Muscle of leg (tissue), 16 donors: ENCODE data around the gene TMEM255A. TPM values are rescaled to one million over a fixed set of nuclear protein-coding genes. Genes with fewer than 3 reads are reported as not detected.
A peak's percentile ranks its signal among the peaks of the same experiment; 100 is the strongest.
"Not testable (repeated sequence)": the region's sequence is repeated elsewhere in the genome, so short reads cannot be mapped to it uniquely, and the experiment has no call there.

Experiments used
- DNase-seq: peaks from one replicate; pipeline ENCODE4 v3.0.0; 2013
- H3K27ac ChIP-seq: one replicate; pipeline ENCODE4 v1.5.1; 2013; ENCODE audit warnings: mild to moderate bottlenecking, low read length, control low read depth
- H3K27me3 ChIP-seq: one replicate; pipeline ENCODE4 v1.6.1; 2013; ENCODE audit warnings: low read length; ENCODE audit not compliant: control insufficient read depth, insufficient read depth
- H3K36me3 ChIP-seq: one replicate; pipeline ENCODE4 v1.6.1; 2013; ENCODE audit warnings: low read length; ENCODE audit not compliant: control insufficient read depth, insufficient read depth
- H3K4me1 ChIP-seq: one replicate; pipeline ENCODE4 v1.6.1; 2013; ENCODE audit warnings: low read length; ENCODE audit not compliant: control insufficient read depth, insufficient read depth
- H3K4me3 ChIP-seq: one replicate; pipeline ENCODE4 v1.5.1; 2013; ENCODE audit warnings: low read length, control low read depth
- H3K9me3 ChIP-seq: replicated peaks from 2 replicates; pipeline ENCODE4 v1.6.1; 2013; ENCODE audit warnings: low read depth, low read length; ENCODE audit not compliant: control insufficient read depth
- WGBS: methylation state at CpG from one replicate; pipeline ENCODE4 v1.1.5; 2013; ENCODE audit warnings: missing lambda C conversion rate; ENCODE audit not compliant: insufficient coverage; 5-methylcytosine and 5-hydroxymethylcytosine counted together
- long read RNA-seq, 11 donors: transcript quantifications; one replicate each; lab custom pipeline, GENCODE V29; 2026
- polyA plus RNA-seq, 8 donors: library from polyadenylated mRNA; unstranded; fragments of 120-200 nt; gene quantifications; one replicate each; pipeline versions ENCODE4 v1.2.1 to v1.2.3, GENCODE V29; 2013; ENCODE audit warnings: inconsistent platforms in 1 of 8, low replicate concordance in 1 of 8; ENCODE audit not compliant: insufficient read length in 8 of 8, insufficient read depth in 1 of 8
- total RNA-seq: library from RNA; stranded (reverse); fragments of 120-200 nt; gene quantifications from one replicate; pipeline ENCODE4 v1.2.4, GENCODE V29; 2013

The TMEM255A gene
- total RNA-seq (3.3 TPM), polyA plus RNA-seq (10 to 100 TPM in 6 of 8 donors, 1 to 10 TPM in 2; 7.8 to 15.5 (median 11.6) TPM)
- long read RNA-seq, donor 1, partial matches to known transcripts: 0 of 2 reads
- long read RNA-seq, donor 1, other reads (novel, unspliced or antisense): 0 of 2 reads
- long read RNA-seq, donor 2: 0 reads
- long read RNA-seq, donor 3, partial matches to known transcripts: 0 of 1 reads
- long read RNA-seq, donor 3, other reads (novel, unspliced or antisense): 0 of 1 reads
- long read RNA-seq, donor 4, partial matches to known transcripts: 0 of 3 reads
- long read RNA-seq, donor 4, other reads (novel, unspliced or antisense): 0 of 3 reads
- long read RNA-seq, donor 5, transcript TMEM255A-203 (9 exons, 3,425 nt): major isoform, 6 of 7 reads
- long read RNA-seq, donor 5, partial matches to known transcripts: 0 of 7 reads
- long read RNA-seq, donor 5, other reads (novel, unspliced or antisense): 0 of 7 reads
- long read RNA-seq, donor 6, partial matches to known transcripts: 0 of 2 reads
- long read RNA-seq, donor 6, other reads (novel, unspliced or antisense): 0 of 2 reads
- long read RNA-seq, donor 7, partial matches to known transcripts: 0 of 2 reads
- long read RNA-seq, donor 7, other reads (novel, unspliced or antisense): 0 of 2 reads
- long read RNA-seq, donor 8, partial matches to known transcripts: 0 of 4 reads
- long read RNA-seq, donor 8, other reads (novel, unspliced or antisense): 0 of 4 reads
- long read RNA-seq, donor 9, partial matches to known transcripts: 7 of 10 reads
- long read RNA-seq, donor 9, other reads (novel, unspliced or antisense): 0 of 10 reads
- long read RNA-seq, donor 10, partial matches to known transcripts: 0 of 2 reads
- long read RNA-seq, donor 10, other reads (novel, unspliced or antisense): 0 of 2 reads
- long read RNA-seq, donor 11: 0 reads

DNA sequence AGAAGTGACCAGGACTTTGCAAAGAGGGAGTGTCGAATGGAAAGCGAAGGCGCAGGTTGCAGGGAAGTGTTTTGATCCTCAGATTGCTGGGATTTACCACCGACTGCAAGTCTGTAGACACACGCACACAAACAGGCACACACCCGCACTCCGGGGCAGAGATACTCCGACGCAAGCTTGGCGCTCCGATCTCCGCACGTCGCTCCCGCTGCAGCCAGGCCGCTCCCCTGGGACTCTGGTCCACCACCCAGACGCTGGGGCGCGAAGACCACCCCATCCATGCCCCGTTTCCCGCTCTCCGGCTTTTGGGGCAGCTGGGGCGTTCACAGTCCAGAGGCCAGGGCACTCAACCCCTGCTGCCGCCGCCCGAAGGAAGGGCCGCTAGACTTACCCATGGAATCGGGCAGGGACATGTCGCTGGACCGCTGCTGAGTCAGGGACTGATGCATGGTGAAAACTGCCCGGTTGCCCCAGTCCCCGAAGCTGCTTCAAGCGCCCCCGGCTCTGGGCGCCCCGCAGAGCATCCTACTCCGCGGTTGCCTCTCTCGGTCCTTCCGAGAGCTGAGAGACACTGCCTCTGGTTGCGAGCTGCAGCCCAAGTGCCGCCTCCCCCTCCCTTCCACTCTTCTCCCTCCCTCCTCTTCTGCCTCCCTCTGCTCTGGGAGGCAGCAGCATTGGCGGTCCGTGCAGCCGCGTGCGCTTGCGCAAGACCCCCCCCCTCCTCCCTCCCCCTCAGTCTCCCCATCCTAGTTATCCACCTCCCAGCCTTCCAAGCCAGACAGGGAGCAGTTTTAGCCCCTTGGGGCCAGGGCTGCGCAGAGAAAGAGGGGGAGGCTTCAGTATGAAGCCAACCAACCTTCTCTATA is at the start of gene TMEM255A:
TMEM255A (minus strand) TSS at position 601 of the 866 bp plus-strand sequence; CDS start at position 449, 152 bp downstream.
- 36% methylated on average over 43 of the region's 49 CpGs for WGBS
- peak; percentile 26 for DNase-seq
- Histone ChIP-seq H3K27ac (no peak within 1 kb of the TSS), H3K36me3 (no peaks in the 10 kb centered on the region), H3K9me3 (no peaks in the 10 kb centered on the region), H3K4me3 (peak within 1 kb of the TSS; percentile 40), H3K4me1 (peaks cover 16% of the 10 kb centered on the region), H3K27me3 (peaks cover 49% of the 10 kb centered on the region)

DNA sequence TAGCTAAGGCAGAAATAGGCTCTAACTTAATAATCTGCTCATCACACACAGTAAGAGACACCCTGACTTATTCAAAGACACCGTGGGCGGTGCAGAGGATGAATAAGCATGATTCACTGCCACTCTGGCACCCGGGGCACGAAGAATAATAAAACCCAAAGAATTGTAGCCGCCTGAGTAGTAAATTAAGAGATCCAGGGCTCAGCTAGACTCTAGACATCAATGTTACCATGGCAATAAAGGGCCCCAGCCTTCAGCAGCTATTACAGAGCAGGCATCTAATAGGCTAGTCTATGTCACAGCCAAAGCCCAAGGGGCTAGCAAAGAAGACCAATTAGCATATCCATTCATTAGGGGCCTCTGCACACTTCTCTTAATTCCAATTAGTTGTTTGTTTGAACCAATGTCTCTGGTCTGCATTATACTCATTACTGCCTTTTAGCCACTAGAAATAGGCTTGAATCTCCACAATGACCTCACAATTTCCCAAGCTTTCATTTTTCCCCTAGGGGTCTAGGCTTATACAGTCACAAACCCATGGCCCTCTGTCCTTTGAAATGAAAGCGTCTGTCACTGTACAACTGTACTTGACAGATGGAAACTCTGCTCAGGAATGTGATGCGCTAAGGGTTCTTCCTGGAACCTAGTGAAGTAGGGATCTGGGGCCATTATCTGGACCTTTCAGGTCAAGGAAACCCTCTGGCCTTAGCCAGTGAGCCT is 47.6 kb upstream of the TMEM255A start:
- Histone ChIP-seq H3K27ac (no peak overlapping the region), H3K36me3 (no peaks in the 10 kb centered on the region), H3K4me3 (no peak overlapping the region), H3K9me3 (no peaks in the 10 kb centered on the region), H3K27me3 (peaks cover 6% of the 10 kb centered on the region), H3K4me1 (peaks cover 17% of the 10 kb centered on the region)
- 66% methylated on average over 6 of the region's 7 CpGs for WGBS
- DNase-seq: no peak

DNA sequence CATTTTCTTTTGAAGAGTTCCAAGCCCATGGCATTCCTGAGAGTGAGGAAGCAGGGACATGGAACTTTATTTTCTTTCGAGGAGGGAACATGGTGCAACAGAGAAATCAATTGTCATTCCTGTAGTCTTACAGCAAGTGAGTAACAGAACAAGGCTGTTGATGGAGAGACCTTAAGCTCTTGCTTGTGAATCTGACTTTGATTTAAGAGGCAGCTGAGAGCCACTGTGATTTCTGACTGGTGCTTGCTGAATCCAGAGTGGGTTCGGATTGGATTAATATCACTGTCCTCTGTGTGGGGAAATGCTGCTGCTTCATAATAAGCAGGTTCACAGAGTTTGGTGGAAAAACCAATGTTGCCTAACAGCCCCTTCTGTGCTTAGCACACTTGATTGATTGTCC is 45.9 kb upstream of the TMEM255A start:
- no peak for DNase-seq
- Histone ChIP-seq H3K4me3 (no peak overlapping the region), H3K4me1 (peaks cover 20% of the 10 kb centered on the region), H3K9me3 (no peaks in the 10 kb centered on the region), H3K27ac (peak overlapping the region; percentile 71), H3K27me3 (peaks cover 6% of the 10 kb centered on the region), H3K36me3 (no peaks in the 10 kb centered on the region)
- WGBS: 80% methylated on average over 1 of the region's 2 CpGs

DNA sequence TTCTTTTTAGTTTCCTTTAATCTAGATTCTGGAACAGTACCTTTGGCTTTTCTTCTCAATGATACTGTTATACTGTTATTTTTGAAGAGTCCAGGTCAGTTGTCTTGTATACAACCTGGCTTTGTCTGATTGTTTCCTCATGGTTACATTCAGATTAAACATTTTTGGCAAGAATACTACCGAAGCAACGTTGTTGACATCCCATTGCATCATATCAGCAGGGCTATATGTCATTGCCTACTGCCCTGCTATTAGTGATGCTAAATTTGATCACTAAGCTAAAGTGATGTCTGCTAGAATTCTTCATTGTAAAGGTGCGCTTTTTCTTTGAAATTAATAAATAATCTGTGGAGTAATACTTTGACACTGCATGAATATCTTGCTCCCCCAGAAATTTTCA is 44.8 kb upstream of the TMEM255A start:
- Histone ChIP-seq H3K4me1 (peaks cover 20% of the 10 kb centered on the region), H3K36me3 (no peaks in the 10 kb centered on the region), H3K27ac (no peak overlapping the region), H3K9me3 (no peaks in the 10 kb centered on the region), H3K27me3 (peaks cover 6% of the 10 kb centered on the region), H3K4me3 (no peak overlapping the region)
- WGBS: no CpG with 5 or more reads among the region's 3 CpGs
- no peak for DNase-seq

DNA sequence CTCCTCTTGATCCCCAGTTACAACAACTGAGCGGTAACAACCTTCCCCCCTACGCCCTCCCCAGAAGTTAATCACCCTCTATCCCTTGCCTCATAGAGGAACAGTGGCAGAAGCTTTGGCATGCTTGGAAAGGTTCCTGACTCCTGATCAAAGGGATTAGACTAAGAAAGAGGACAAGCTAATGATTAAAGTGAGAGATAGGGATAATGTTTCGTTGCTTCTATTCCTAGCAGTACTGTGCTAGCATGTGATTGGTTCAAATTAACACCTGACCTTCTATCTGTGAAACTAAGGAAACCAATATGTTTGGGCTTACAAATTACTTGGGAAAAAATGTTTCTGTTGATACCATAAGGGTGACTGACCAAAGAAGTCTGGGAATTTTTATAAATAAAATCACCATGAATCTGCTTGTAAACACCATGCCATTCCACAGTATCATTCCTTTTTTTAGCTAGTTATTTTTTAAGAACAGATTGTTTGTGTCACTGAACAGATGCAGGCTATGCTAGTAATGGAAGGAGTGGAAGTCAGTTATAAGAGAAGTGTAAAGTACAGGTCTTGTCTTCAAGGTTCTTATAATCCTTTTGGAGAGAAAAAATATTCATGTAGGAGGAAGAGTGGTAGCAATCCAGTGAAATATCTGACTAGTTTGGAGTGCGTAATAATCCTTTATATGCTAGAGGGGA is 39.3 kb upstream of the TMEM255A start:
- peak; percentile 38 for DNase-seq
- H3K4me3 ChIP-seq: no peak overlapping the region
- no peaks in the 10 kb centered on the region for H3K9me3 ChIP-seq
- H3K27me3 ChIP-seq: no peaks in the 10 kb centered on the region
- H3K4me1 ChIP-seq: peaks cover 4% of the 10 kb centered on the region
- H3K27ac ChIP-seq: peak overlapping the region; percentile 39
- no CpG with 5 or more reads among the region's 4 CpGs for whole genome bisulfite sequencing
- H3K36me3 ChIP-seq: no peaks in the 10 kb centered on the region

DNA sequence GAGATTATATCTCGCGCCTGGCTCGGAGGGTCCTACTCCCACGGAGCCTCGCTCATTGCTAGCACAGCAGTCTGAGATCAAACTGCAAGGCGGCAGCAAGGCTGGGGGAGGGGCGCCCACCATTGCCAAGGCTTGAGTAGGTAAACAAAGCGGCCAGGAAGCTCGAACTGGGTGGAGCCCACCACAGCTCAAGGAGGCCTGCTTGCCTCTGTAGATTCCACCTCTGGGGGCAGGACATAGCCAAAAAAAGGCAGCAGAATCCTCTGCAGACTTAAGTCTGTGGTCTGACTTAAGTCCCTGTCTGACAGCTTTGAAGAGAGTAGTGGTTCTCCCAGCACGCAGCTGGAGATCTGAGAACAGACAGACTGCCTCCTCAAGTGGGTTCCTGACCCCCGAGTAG is 33.3 kb upstream of the TMEM255A start:
- not testable (repeated sequence) for H3K27ac ChIP-seq, DNase-seq, H3K27me3 ChIP-seq, H3K4me1 ChIP-seq, H3K36me3 ChIP-seq, H3K4me3 ChIP-seq, H3K9me3 ChIP-seq
- WGBS: 71% methylated on average over 11 of the region's 11 CpGs

DNA sequence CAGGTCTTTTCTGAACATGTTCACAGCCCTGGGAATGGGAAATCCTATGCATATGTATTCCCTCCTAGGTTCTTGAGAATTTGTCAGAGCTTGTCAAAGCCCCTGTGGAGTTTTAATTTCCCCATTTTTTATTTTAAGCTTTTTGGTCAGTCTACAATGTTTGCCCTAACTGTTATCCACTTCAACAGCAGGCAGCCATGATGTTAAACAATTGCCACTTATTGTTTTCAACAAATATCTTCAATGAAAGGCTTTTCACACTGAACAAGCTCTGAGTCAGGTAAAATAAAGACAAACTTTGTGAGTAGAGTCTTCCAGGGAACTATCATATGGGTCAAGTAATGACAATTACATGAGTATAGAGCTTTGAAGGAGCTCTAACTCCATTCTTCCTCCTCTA is 25.6 kb upstream of the TMEM255A start:
- Histone ChIP-seq H3K27me3 (no peaks in the 10 kb centered on the region), H3K9me3 (peaks cover 9% of the 10 kb centered on the region), H3K4me3 (no peak overlapping the region), H3K36me3 (no peaks in the 10 kb centered on the region), H3K27ac (no peak overlapping the region), H3K4me1 (no peaks in the 10 kb centered on the region)
- no peak for DNase-seq

DNA sequence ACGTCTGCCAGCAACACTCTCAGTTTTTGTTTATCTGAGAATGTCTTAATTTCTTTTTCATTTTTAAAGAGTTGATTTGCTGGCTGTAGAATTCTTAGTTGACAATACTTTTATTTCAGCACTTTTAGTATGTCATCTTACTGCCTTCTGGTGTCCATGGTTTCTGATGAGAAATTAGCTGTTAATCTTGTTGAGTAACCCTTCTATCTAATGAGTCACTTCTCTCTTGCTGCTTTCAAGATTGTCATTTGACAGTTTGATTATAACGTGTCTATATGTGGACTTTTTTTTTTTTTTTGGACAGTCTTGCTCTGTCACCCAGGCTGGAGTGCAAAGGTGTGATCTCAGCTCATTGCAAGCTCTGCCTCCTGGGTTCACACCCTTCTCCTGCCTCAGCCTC is 24.0 kb upstream of the TMEM255A start:
- no peaks in the 10 kb centered on the region for H3K27me3 ChIP-seq
- no peak overlapping the region for H3K4me3 ChIP-seq
- H3K36me3 ChIP-seq: no peaks in the 10 kb centered on the region
- DNase-seq: no peak
- H3K4me1 ChIP-seq: no peaks in the 10 kb centered on the region
- H3K9me3 ChIP-seq: peaks cover 9% of the 10 kb centered on the region
- no CpG with 5 or more reads among the region's 2 CpGs for WGBS
- H3K27ac ChIP-seq: no peak overlapping the region

DNA sequence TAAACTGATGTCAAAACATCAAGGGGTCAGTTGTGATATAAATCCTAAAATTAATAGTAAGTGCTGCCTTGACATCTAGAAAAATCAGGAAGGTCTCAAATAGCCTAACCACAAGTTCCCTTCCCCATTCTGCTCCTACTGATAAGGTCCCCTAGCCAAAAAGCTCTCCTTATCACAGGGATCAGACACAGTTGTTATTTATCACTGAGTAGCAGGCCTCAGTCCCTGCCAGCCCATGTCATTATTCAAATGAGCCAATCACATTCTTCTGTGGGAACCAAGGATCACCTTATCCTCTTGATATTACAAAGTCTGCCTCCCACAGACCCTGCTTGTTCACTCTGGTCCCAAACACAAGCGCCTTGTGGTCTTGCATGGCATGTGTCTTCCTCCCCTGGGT is 23.3 kb upstream of the TMEM255A start:
- Histone ChIP-seq H3K36me3 (no peaks in the 10 kb centered on the region), H3K4me1 (no peaks in the 10 kb centered on the region), H3K4me3 (no peak overlapping the region), H3K27ac (no peak overlapping the region), H3K27me3 (no peaks in the 10 kb centered on the region), H3K9me3 (peaks cover 7% of the 10 kb centered on the region)
- DNase-seq: no peak
- no CpG with 5 or more reads among the region's 1 CpG for WGBS
